Measurements from ENCODE around the gene BRD1.

DNA sequence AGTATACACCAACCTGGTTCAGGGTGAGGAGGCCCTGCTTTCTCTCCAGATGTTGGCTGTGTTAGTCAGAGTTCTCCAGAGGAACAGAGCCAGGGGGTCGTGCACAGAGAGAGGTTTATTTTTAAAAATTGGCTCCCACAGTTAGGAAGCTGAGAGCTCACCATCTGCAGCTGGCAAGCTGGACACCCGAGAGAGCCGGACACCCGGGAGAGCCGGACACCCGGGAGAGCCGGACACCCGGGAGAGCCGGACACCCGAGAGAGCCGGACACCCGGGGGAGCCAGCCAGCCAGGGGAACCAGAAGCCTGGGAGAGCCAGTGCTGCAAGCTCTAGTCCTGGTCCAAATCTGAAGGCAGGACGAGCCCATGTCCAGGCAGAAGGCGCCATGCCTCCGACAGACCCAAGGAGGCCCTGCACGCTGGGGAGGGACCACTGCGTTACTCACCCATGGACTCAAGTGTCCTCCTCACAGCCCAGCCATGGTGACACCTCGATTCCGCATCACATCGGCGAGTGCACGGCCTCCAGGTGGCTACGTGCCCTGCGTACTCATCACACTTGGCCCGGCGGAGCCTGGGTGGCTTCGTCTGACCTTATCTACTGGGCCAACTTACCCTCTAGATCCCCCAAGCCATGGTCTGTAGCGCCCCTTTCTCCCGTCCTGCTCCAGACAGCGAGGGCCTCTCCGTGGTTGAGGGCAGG is 99.0 kb downstream of the BRD1 start:
- TF ChIP-seq, protein P1, sequence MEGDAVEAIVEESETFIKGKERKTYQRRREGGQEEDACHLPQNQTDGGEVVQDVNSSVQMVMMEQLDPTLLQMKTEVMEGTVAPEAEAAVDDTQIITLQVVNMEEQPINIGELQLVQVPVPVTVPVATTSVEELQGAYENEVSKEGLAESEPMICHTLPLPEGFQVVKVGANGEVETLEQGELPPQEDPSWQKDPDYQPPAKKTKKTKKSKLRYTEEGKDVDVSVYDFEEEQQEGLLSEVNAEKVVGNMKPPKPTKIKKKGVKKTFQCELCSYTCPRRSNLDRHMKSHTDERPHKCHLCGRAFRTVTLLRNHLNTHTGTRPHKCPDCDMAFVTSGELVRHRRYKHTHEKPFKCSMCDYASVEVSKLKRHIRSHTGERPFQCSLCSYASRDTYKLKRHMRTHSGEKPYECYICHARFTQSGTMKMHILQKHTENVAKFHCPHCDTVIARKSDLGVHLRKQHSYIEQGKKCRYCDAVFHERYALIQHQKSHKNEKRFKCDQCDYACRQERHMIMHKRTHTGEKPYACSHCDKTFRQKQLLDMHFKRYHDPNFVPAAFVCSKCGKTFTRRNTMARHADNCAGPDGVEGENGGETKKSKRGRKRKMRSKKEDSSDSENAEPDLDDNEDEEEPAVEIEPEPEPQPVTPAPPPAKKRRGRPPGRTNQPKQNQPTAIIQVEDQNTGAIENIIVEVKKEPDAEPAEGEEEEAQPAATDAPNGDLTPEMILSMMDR (IDR thresholded peaks at IDR 0.05 in 4 of 5, conservative IDR thresholded peaks at IDR 0.05 in 1 of 5): no peak
- no peak for TF ChIP-seq POLR2A (IDR thresholded peaks at IDR 0.05)

Measured in gastrocnemius medialis (tissue), 4 donors.